ENCODE data around the gene LRMDA. TPM values are rescaled to one million over a fixed set of nuclear protein-coding genes. Genes with fewer than 3 reads are reported as not detected.

The LRMDA gene
- total RNA-seq, 1 donor from 2014 or later, result not detected

DNA sequence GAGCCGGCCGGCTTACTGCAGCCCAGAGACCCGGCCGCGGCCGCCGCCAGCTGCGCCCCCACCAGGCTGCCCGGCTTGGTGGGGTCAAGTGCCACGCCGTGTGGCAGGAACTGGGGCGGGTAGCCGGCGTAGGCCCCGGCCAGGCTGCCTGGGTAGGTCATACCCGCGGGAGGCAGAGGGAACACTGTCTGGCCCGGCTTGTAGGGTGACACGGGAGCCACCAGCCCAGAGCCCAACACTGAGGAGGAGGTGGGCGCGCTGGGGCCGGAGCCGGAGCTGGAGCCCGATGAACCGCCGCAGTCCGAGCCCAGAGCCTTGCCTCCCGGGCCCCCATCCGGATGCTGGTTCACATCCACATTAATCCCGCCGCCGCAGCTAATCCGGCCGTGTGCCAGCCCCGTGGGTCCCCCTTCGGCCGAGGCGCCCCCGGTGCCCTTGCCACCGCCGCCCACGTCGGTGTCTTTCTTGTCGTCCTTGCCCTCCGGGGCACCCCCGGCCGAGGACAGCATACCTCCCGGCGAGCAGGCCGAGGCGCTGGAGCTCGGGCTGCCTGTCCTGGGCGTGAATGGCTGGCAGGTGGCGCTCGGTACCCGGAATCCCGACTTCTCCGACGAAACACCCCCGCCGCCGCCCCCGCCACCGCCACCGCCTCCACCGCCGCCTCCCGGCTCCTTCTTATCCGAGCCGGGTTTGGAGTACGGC, 31.8 kb upstream of the LRMDA start:
- TF ChIP-seq, protein P1, sequence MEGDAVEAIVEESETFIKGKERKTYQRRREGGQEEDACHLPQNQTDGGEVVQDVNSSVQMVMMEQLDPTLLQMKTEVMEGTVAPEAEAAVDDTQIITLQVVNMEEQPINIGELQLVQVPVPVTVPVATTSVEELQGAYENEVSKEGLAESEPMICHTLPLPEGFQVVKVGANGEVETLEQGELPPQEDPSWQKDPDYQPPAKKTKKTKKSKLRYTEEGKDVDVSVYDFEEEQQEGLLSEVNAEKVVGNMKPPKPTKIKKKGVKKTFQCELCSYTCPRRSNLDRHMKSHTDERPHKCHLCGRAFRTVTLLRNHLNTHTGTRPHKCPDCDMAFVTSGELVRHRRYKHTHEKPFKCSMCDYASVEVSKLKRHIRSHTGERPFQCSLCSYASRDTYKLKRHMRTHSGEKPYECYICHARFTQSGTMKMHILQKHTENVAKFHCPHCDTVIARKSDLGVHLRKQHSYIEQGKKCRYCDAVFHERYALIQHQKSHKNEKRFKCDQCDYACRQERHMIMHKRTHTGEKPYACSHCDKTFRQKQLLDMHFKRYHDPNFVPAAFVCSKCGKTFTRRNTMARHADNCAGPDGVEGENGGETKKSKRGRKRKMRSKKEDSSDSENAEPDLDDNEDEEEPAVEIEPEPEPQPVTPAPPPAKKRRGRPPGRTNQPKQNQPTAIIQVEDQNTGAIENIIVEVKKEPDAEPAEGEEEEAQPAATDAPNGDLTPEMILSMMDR (IDR thresholded peaks at IDR 0.05), result no peak
- no peak overlapping the region for H3K27ac Mint-ChIP-seq
- intact Hi-C loops (cut with micrococcal nuclease), result loop anchor here (5.0 kb wide), 2 partner anchors 1148 to 1713 kb away; no protein-coding TSS in a partner anchor
- DNase-seq, result no peak
- H3K36me3 Mint-ChIP-seq (ENCODE audit: low read depth), result no peaks in the 10 kb centered on the region
- H3K27me3 Mint-ChIP-seq, result peaks cover 42% of the 10 kb centered on the region
- ATAC-seq (ENCODE audit: low read depth), result no peak
- ChIA-PET POLR2A (no interaction called here), CTCF (interaction anchor here (1.0 kb wide), 1 partner anchor 637 kb away, joined by 4 read pairs; no protein-coding TSS in a partner anchor)
- H3K9me3 Mint-ChIP-seq, result no peaks in the 10 kb centered on the region
- H3K4me1 Mint-ChIP-seq, result peaks cover 32% of the 10 kb centered on the region
- peak overlapping the region; percentile 79 for H3K4me3 Mint-ChIP-seq

DNA sequence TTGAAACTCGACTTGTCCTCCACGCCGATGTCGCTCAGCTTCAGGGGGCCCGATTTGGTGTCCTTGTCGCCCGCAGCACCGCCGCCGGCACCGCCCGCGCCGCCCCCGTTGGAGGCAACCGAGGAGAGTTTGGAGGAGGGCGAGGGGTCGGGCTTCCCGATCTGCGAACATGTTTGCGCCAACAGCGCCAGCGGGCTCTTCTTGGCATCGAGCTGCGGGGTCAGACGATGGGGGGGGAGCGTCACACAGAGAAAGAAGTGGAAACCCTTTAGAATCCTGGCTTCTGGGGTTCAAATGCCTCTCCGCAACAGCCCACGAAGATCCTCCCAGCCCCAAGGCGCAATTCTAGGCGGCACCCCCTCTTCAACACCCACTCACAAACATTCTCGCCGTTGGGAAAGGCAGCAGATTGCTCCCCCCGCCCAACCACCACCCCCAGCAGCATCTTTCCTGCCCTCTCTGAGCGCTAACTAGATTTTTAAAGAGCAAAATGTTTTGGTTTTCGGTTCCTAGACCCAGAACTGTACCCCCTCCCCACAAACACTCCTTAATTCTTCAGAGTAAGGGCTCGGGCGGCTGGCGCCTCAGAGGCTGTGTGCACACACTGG, 31.2 kb upstream of the LRMDA start:
- H3K4me3 Mint-ChIP-seq, result peak overlapping the region; percentile 79
- POLR2A ChIA-PET, result no interaction called here

DNA sequence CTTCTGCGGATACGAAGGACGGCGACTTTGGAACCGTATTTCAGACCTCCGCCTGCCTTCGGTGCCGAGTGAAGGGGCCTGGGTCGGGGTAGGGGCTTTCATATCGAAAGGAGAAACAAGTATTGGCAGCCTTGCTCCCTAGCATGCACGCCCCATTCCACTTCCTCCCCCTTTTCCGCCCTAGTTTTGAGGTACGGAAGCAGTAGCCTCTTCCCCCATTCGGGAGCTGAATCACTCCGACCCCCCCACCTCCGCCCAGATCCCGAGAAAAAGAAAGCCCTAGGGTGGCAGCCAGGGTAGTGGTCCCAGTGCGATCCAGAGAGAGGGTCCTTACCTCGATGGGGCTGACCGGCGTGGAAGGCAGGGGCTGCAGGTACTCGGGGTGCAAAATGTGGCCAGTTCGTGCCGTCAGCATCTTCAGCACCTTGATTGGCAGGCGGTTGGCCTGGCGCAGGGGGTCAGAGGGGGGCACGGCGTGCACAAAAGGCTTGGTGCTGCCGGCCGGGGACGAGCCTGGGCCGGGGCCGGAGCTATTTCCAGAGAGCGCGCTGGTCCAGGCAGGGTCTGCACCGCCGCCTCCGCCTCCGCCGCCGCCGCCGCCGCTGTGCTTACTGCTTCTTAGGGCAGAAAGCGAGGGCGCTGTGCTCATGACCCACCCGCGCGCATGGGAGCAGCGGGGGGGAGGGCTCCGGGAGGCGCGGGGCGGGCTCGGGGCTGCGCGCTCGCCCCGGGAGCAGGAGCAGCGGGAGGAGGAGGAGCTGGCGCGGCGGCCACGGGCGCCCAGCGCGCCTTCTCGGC, 30.5 kb upstream of the LRMDA start:
- H3K36me3 Mint-ChIP-seq (ENCODE audit: low read depth), result no peaks in the 10 kb centered on the region
- POLR2A ChIA-PET, result no interaction called here
- DNase-seq (no peak), ATAC-seq (ENCODE audit: low read depth) (no peak)
- peaks cover 29% of the 10 kb centered on the region for H3K4me1 Mint-ChIP-seq
- no peak overlapping the region for H3K27ac Mint-ChIP-seq
- no peaks in the 10 kb centered on the region for H3K9me3 Mint-ChIP-seq
- TF ChIP-seq, protein P1 (IDR thresholded peaks at IDR 0.05), result no peak
- intact Hi-C loops (cut with micrococcal nuclease), result loop anchor here (5.0 kb wide), 2 partner anchors 1146 to 1711 kb away; no protein-coding TSS in a partner anchor
- H3K4me3 Mint-ChIP-seq, result peak overlapping the region; percentile 79
- CTCF ChIA-PET, result interaction anchor here (1.0 kb wide), 1 partner anchor 635 kb away, joined by 4 read pairs; no protein-coding TSS in a partner anchor
- H3K27me3 Mint-ChIP-seq, result peaks cover 43% of the 10 kb centered on the region

More for the DNA sequence above, 31.2 kb upstream of the LRMDA start:
- intact Hi-C loops (cut with micrococcal nuclease), result loop anchor here (5.0 kb wide), 2 partner anchors 1147 to 1712 kb away; no protein-coding TSS in a partner anchor
- Mint-ChIP-seq H3K9me3 (no peaks in the 10 kb centered on the region), H3K27me3 (peaks cover 41% of the 10 kb centered on the region), H3K36me3 (ENCODE audit: low read depth) (no peaks in the 10 kb centered on the region), H3K4me1 (peaks cover 28% of the 10 kb centered on the region), H3K27ac (no peak overlapping the region)
- CTCF ChIA-PET, result interaction anchor here (1.0 kb wide), 1 partner anchor 636 kb away, joined by 4 read pairs; no protein-coding TSS in a partner anchor
- TF ChIP-seq, protein P1 (IDR thresholded peaks at IDR 0.05), result no peak
- no peak for DNase-seq
- no peak for ATAC-seq (ENCODE audit: low read depth)

DNA sequence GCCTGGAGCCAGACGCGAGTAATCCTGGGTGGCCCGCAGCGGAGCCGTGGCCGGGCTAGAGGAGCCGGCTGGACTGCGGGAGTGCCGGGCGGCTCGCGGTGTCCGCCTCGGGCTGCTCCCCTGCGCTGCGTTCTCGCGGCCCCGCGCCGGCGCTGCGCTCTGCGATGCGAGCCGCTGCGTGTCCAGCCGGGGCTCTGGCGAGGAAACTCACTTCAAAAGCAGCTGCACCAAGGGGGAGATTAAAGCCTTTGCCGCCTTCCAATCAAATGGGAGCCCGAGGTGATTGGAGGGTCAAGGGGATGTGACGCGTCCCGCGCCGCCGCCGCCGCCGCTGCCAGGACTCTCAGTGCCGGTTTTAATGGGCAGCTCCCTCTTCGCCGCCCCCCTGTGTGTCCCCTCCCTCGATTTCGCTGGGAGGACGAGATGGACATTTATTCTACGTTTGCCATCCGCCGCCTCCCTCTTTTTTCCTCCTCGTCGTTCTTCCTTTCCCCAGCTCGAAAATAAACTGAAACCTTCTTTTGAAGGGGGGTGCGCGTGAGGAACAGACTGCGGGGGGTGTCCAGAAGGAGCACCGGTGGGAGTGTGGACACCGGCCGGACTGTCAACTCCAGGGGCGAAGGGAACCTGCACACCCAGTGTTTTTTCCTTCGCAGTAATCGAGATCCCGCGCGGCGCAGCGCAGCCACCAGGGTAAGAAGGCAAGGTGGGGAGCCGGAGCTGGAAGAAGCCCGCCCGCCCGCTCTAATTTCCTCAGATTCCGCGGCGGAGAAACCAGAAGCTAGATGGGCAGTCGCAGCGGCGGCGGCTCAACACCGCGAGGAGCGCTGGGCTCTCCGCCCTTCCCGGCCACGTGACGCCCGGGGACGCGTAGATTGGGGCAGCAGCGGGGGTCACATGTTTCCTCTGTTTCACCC, 29.6 kb upstream of the LRMDA start, which contains the start of gene ZNF503:
Gene ZNF503 (minus strand): TSS at position 196 of the 917 bp plus-strand sequence. CDS start 345 bp downstream, outside the sequence.
- intact Hi-C loops (cut with micrococcal nuclease), result loop anchor here (5.0 kb wide), 2 partner anchors 1145 to 1710 kb away; no protein-coding TSS in a partner anchor
- Mint-ChIP-seq H3K4me3 (peak within 1 kb of the TSS; percentile 86), H3K27ac (no peak within 1 kb of the TSS), H3K27me3 (peaks cover 51% of the 10 kb centered on the region), H3K4me1 (peaks cover 29% of the 10 kb centered on the region), H3K36me3 (ENCODE audit: low read depth) (no peaks in the 10 kb centered on the region), H3K9me3 (no peaks in the 10 kb centered on the region)
- ChIA-PET POLR2A (no interaction called here), CTCF (no interaction called here)
- no peak for DNase-seq
- TF ChIP-seq, protein P1 (IDR thresholded peaks at IDR 0.05), result no peak
- peak; percentile 41 for ATAC-seq (ENCODE audit: low read depth)

Data from activated B cell treated with CpG ODN at 0.5 μM for 24 hours (primary cell).